T-helper 2 cell (primary cell): ENCODE measurements around the gene FRYL.

Experiments
- DNase-seq, 5 experiments: peaks; one replicate each; pipeline versions ENCODE4 v3.0.0 to v3.0.0-alpha.2; 2012 to 2022

Gene FRYL

GRCh38 chr4:48602763-48603162, 177.3 kb downstream of the FRYL start:
- DNase-seq = no peak

- DNase-seq = no peak
Measured at GRCh38 chr4:48602222-48602621, 177.9 kb downstream of the FRYL start.

GRCh38 chr4:48596336-48596735, 183.7 kb downstream of the FRYL start:
- DNase-seq = no peak

- no peak for DNase-seq
Measured at GRCh38 chr4:48594180-48594579, 185.9 kb downstream of the FRYL start.

- DNase-seq = no peak
Measured at GRCh38 chr4:48591372-48591771, 188.7 kb downstream of the FRYL start.

- DNase-seq = no peak
Measured at GRCh38 chr4:48590884-48591283, 189.2 kb downstream of the FRYL start.

GRCh38 chr4:48589098-48589445, 191.0 kb downstream of the FRYL start:
- no peak for DNase-seq

GRCh38 chr4:48588230-48589097, 191.6 kb downstream of the FRYL start:
- no peak for DNase-seq

- no peak for DNase-seq
Measured at GRCh38 chr4:48585401-48585800, 194.7 kb downstream of the FRYL start.

GRCh38 chr4:48578132-48578968, 201.7 kb downstream of the FRYL start:
- DNase-seq = peak in 3 of 5 experiments; percentile 24 to 55 (median 25)

GRCh38 chr4:48575964-48576363, 204.1 kb downstream of the FRYL start:
- DNase-seq = no peak

- no peak for DNase-seq
Measured at GRCh38 chr4:48571471-48571870, 208.6 kb downstream of the FRYL start.

- peak in 1 of 5 experiments; percentile 13 for DNase-seq
Measured at GRCh38 chr4:48570646-48571220, 209.3 kb downstream of the FRYL start.

- no peak for DNase-seq
Measured at GRCh38 chr4:48566034-48566384, 214.1 kb downstream of the FRYL start.

- no peak for DNase-seq
Measured at GRCh38 chr4:48565362-48566033, 214.6 kb downstream of the FRYL start.

- no peak for DNase-seq
Measured at GRCh38 chr4:48564151-48564550, 215.9 kb downstream of the FRYL start.

GRCh38 chr4:48558819-48559218, 221.3 kb downstream of the FRYL start:
- DNase-seq = no peak

- no peak for DNase-seq
Measured at GRCh38 chr4:48558026-48558425, 222.1 kb downstream of the FRYL start.

GRCh38 chr4:48557478-48557877, 222.6 kb downstream of the FRYL start:
- DNase-seq = peak in 1 of 5 experiments; percentile 55

- no peak for DNase-seq
Measured at GRCh38 chr4:48556268-48556667, 223.8 kb downstream of the FRYL start.

- DNase-seq = no peak
Measured at GRCh38 chr4:48554606-48555005, 225.5 kb downstream of the FRYL start.

- DNase-seq = no peak
Measured at GRCh38 chr4:48553720-48554119, 226.4 kb downstream of the FRYL start.

- DNase-seq = peak in 1 of 5 experiments; percentile 42
Measured at GRCh38 chr4:48546336-48546735, 233.7 kb downstream of the FRYL start.
